Endometrial microvascular endothelial cells (primary cell): ENCODE measurements around the gene TTC7B. TPM values are rescaled to one million over a fixed set of nuclear protein-coding genes. Genes with fewer than 3 reads are reported as not detected.

Experiments used
- in situ Hi-C: cut with HindIII; loops from 2 replicates; pipeline ENCODE4 v1.10.0; 2017; ENCODE audit warnings: low sequenced_read_pairs, low pct_unique_long_range_greater_than_20kb; ENCODE audit errors: inconsistent ontology term
- total RNA-seq: library from RNA; depleted of rRNA; stranded (reverse); fragments of >200 nt; gene quantifications from one replicate; pipeline ENCODE4 v1.2.3, GENCODE V29; 2015; ENCODE audit errors: inconsistent ontology term

TTC7B gene
- total RNA-seq, 1 donor from 2014 or later, result 50.5 TPM

GRCh38 chr14:90782892-90783291, 33.3 kb downstream of the TTC7B start:
- in situ Hi-C loops, result no loop called here

- in situ Hi-C loops, result no loop called here
Measured at GRCh38 chr14:90781876-90782275, 34.4 kb downstream of the TTC7B start.

DNA sequence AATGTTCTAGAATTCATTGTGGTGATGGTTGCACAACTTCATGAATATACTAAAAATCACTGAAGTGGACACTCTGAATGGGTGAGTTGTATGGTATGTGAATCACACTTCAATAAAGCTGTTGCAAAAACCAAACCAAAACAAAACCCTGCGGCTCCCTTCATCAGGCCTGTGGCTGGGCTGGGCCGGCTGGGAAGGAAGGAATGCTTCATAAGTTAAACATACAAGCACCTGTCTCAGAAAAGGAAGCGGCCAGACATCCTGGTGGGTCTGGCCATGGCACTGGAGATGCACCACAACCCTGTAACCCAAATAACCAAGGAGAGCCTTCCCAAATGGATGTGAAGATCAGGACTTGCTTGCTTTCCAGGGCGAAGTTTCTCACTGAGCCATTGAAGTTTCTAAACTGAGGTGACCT, 34.9 kb downstream of the TTC7B start:
- in situ Hi-C loops, result no loop called here

GRCh38 chr14:90780519-90780918, 35.7 kb downstream of the TTC7B start:
- in situ Hi-C loops, result no loop called here

- in situ Hi-C loops, result no loop called here
Measured at GRCh38 chr14:90778571-90779255, 37.5 kb downstream of the TTC7B start.

DNA sequence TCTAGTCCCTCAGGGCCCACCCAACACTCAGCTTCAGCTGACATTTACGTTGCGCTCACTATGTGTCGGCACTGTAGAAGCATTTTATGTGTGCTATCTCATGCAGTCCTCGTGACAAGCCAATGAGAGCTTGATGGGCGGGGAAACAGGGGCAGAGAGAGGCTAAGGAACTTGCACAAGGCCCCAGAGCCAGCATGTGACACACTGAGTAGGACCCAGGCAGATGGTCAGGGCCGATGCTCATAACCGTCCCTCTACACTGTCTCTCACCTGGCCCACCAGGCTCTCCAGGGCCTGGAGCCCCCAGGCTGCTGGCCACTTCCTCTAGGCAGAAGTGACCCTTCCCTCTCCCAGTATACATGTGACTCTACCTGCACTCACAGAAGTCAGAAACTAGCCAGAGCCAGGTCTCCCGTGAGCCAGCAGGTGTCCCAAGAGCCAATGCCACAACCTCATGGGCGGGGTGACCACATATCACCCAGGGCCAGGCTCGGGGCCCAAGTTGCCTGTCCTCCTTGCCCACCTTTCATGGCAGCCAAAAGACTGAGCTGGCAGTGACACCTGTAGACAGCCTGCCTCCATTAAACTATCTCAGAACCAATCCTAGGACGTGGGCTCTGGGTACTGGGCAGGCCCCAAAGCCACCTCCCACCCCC, 38.3 kb downstream of the TTC7B start:
- in situ Hi-C loops, result no loop called here

GRCh38 chr14:90777358-90777757, 38.9 kb downstream of the TTC7B start:
- in situ Hi-C loops, result no loop called here

DNA sequence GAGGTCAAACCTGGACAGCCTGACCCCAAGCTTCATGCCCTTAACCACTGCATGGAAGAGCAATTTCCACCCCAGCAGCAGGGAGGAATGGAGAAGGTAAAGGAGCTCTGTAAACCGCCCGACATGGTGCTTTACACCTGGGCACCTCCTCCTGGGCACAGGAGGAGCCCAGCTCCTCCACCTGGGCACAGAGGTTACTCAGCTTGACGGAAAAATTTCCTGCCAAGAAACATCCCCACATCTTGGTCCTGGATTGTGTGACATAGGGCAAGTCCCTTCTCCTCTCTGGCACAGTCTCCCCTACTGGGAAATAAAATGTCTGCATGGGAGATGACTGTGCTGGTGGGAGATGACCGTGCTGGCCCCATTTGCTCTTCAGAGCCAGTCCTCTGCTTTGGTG, 40.8 kb downstream of the TTC7B start:
- in situ Hi-C loops, result no loop called here

DNA sequence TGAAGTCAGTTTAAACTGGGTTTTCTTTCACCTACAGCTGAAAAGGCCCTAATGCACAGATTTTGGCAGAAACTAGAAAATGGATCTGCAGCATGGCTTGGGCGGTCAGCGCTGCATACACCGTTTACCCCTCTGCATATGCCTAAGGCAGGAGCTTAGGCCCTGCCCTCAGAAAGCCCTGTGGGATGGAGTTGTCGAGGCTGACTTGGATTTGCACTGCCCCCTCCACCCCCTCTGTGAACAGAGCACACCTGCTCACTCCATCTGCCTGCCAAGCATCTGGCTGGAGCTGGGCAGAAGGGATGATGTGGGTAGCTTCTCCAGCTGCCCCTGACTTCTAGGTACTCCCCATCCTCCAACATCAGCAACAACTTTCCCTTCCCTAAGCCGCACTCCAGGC, 41.9 kb downstream of the TTC7B start:
- in situ Hi-C loops, result no loop called here

- in situ Hi-C loops, result no loop called here
Measured at GRCh38 chr14:90773705-90774104, 42.5 kb downstream of the TTC7B start.

DNA sequence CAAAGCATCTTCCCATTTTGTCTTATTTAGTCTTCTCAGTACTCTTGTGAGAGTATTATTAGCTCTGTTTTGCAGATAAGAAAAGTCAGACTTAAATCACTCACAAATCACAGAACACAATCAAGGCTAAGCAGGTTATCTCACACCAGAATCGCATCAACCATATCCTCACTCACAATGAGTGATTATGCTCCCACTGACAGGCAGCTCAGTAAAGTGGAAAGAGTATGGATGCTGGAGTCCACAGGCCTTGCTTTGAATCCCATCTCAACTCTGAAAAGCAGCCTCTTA, 43.1 kb downstream of the TTC7B start:
- in situ Hi-C loops, result no loop called here

GRCh38 chr14:90767899-90768298, 48.3 kb downstream of the TTC7B start:
- in situ Hi-C loops, result no loop called here

GRCh38 chr14:90760591-90761316, 55.5 kb downstream of the TTC7B start:
- in situ Hi-C loops, result no loop called here

GRCh38 chr14:90760078-90760444, 56.2 kb downstream of the TTC7B start:
- in situ Hi-C loops, result no loop called here

- in situ Hi-C loops, result no loop called here
Measured at GRCh38 chr14:90759370-90760077, 56.7 kb downstream of the TTC7B start.

DNA sequence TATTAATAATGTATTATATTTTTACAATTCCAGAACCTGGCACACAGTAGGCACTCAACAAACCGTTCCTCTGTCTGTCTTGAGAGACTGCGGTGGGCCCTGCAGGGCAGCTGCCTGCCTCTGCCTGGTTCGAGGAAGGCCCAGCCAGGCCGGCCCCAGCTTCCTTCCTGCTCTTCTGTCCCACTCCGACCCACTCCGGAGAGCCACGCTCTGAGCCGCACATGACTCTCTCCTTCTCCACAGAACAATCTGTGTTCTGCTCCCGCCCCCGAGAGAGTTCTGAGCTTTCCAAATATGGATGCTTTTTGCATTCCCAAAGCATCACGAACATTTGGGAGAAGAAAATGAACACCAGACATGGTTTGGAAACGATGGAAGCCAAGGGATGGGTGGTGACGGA, 57.3 kb downstream of the TTC7B start:
- in situ Hi-C loops, result no loop called here

DNA sequence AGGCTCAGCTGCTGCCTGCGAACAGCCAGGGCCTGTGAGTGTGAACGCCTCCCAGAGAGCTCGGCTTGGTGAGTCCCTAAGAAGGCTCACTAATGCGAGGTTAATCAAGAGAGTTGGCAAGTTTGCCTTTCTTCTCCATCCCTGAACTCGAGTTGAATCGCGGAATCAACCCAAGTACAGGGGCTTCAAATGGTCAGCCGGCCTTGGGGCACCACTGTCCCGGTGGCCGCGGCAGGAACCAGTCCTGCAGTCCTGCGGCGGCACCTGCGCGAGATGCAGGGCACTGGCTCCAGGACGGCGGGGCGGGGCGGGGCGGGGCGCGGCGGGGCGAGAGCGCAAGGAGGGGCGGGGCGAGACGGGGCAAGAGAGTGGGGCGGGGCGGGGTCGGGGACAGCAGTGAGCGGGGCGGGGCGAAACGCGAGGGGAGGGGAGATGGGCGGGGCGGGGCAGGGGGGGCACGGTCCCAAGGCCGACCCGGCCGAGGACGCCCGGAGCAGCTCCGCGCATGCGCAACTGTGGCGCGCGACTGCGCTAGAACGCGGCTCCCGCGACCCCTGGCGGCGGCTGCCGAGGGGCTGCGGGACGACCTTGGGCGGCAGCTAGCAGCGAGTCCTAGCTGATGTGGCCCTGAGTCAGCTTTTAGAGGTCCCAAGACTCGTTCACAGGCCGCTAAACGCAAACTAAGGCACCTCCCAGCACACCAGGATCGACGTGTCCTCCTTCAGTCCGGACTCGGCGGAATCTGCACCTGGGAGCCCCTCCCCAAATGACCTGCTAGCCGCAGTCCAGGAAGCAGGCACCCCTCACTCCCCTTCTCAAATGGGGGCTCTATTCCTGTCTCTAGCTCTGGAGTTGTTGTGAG, 58.0 kb downstream of the TTC7B start:
- in situ Hi-C loops, result no loop called here

DNA sequence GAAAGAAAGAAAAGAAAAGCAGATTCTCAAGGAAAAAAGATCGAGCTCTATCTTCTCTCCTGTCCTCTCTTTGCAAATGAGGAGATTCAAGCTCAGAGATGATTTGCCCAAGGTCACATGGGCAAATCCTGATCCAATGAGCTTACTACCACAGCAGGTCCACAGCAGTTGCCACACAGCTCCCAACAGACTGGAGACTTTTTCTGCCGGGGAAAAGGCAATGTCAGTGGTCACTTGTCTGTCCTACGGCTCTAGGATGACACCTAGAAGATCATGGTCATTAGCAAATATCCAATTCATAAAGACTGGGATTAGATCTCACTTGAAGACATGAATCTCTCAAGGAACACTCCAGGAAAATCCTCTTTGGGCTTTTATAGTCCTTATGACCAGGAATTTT, 58.8 kb downstream of the TTC7B start:
- in situ Hi-C loops, result no loop called here

DNA sequence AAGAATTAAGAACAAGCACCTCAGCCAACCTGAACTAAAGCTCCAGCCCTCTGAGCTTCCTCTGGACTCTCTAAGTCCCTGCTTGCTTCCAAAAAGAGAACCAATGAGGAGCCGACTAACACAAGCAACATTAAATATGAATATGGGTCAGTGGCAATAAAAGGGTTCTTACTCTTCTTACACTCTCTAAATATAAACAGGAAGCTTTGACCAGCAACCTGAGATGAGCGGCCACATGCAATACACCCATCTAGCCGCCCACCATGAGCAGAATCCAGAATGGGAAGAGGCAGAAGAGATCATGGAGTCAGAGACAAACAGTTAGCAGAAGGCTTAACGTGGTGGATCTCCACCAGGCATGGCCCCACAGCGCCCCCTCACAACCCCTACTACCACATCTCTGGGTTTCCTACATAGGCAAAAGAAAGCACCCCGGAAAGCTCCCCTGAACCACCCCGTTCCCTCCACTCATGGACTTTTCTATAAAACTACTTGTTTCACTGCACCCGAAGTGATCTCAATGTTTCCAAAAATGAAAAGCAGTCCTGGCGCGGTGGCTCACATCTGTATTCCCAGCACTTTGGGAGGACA, 59.4 kb downstream of the TTC7B start:
- in situ Hi-C loops, result no loop called here
